ENCODE results near the gene LTA4H. TPM values are rescaled to one million over a fixed set of nuclear protein-coding genes. Genes with fewer than 3 reads are reported as not detected.

The LTA4H gene
- total and polyA plus RNA-seq, 9 donors: 82.8 to 282 (median 106) TPM

GRCh38 chr12:95988506-95989275 lies 46.7 kb downstream of the LTA4H start:
- no peaks in the 10 kb centered on the region for H3K36me3 ChIP-seq
- no peak overlapping the region for H3K27ac ChIP-seq
- H3K9me3 ChIP-seq: no peaks in the 10 kb centered on the region
- no peaks in the 10 kb centered on the region for H3K27me3 ChIP-seq
- DNase-seq: no peak
- intact Hi-C loops (cut with DNase I): no loop called here
- H3K4me3 ChIP-seq: no peak overlapping the region
- TF ChIP-seq CTCF (IDR thresholded peaks at IDR 0.05) (no peak), EP300 (IDR thresholded peaks at IDR 0.05) (no peak), POLR2A (IDR thresholded peaks at IDR 0.05) (no peak)
- 85 to 87% (median 87%) methylated on average over 11 of the region's 11 CpGs for WGBS, 3 donors
- no peaks in the 10 kb centered on the region for H3K4me1 ChIP-seq (ENCODE audit: insufficient read depth)

GRCh38 chr12:95986635-95987570 lies 48.5 kb downstream of the LTA4H start:
- Histone ChIP-seq H3K36me3 (no peaks in the 10 kb centered on the region), H3K27ac (no peak overlapping the region), H3K27me3 (no peaks in the 10 kb centered on the region), H3K4me1 (ENCODE audit: insufficient read depth) (no peaks in the 10 kb centered on the region), H3K4me3 (no peak overlapping the region), H3K9me3 (no peaks in the 10 kb centered on the region)
- intact Hi-C loops (cut with DNase I): no loop called here
- TF ChIP-seq POLR2A (IDR thresholded peaks at IDR 0.05) (no peak), CTCF (IDR thresholded peaks at IDR 0.05) (no peak), EP300 (IDR thresholded peaks at IDR 0.05) (no peak)
- WGBS, 3 donors: 70 to 79% (median 74%) methylated on average over 14 of the region's 14 CpGs
- DNase-seq: no peak

- no peaks in the 10 kb centered on the region for H3K27me3 ChIP-seq
- intact Hi-C loops (cut with DNase I): no loop called here
- no peak overlapping the region for H3K27ac ChIP-seq
- TF ChIP-seq EP300 (IDR thresholded peaks at IDR 0.05): no peak
- TF ChIP-seq POLR2A (IDR thresholded peaks at IDR 0.05): no peak
- TF ChIP-seq CTCF (IDR thresholded peaks at IDR 0.05): no peak
- no peak for DNase-seq
- no peaks in the 10 kb centered on the region for H3K9me3 ChIP-seq
- no peaks in the 10 kb centered on the region for H3K36me3 ChIP-seq
- no peak overlapping the region for H3K4me3 ChIP-seq
- 92 to 98% (median 92%) methylated on average over 1 of the region's 1 CpG for WGBS, 3 donors
- H3K4me1 ChIP-seq (ENCODE audit: insufficient read depth): no peaks in the 10 kb centered on the region
Measured at GRCh38 chr12:95984682-95985081, 50.7 kb downstream of the LTA4H start.

- Histone ChIP-seq H3K27ac (no peak overlapping the region), H3K4me1 (ENCODE audit: insufficient read depth) (no peaks in the 10 kb centered on the region), H3K4me3 (no peak overlapping the region), H3K36me3 (no peaks in the 10 kb centered on the region), H3K9me3 (no peaks in the 10 kb centered on the region), H3K27me3 (no peaks in the 10 kb centered on the region)
- intact Hi-C loops (cut with DNase I): no loop called here
- no peak for TF ChIP-seq POLR2A (IDR thresholded peaks at IDR 0.05)
- TF ChIP-seq EP300 (IDR thresholded peaks at IDR 0.05): no peak
- no peak for TF ChIP-seq CTCF (IDR thresholded peaks at IDR 0.05)
- DNase-seq: no peak
- WGBS, 3 donors: 59 to 80% (median 69%) methylated on average over 1 of the region's 1 CpG
Measured at GRCh38 chr12:95982602-95983001, 52.8 kb downstream of the LTA4H start.

Measured in ovary (tissue), 9 donors.